MG63 (cell line): ENCODE measurements around the gene SYVN1. TPM values are rescaled to one million over a fixed set of nuclear protein-coding genes. Genes with fewer than 3 reads are reported as not detected.
"Not testable (repeated sequence)": the region's sequence is repeated elsewhere in the genome, so short reads cannot be mapped to it uniquely, and the experiment has no call there.

Experiments used
- DNase-seq: peaks from one replicate; pipeline ENCODE4 v3.0.0-alpha.2; 2020
- H3K27me3 ChIP-seq: fragments of 250-450 bp; sonication (Bioruptor Pico); 2 replicates; pipeline ENCODE4 v1.5.1; 2020; ENCODE audit warnings: mild to moderate bottlenecking, moderate library complexity
- H3K36me3 ChIP-seq: fragments of 250-450 bp; sonication (Bioruptor Pico); 2 replicates; pipeline ENCODE4 v1.5.1; 2020; ENCODE audit warnings: mild to moderate bottlenecking, moderate library complexity
- H3K4me3 ChIP-seq: fragments of 250-450 bp; sonication (Bioruptor Pico); 2 replicates; pipeline ENCODE4 v1.5.1; 2020; ENCODE audit warnings: mild to moderate bottlenecking, moderate library complexity
- H3K9me3 ChIP-seq: fragments of 250-450 bp; sonication (Bioruptor Pico); 2 replicates; pipeline ENCODE4 v1.5.1; 2020; ENCODE audit warnings: mild to moderate bottlenecking, moderate library complexity
- total RNA-seq: library from RNA; depleted of rRNA; stranded (reverse); fragments of >200 nt; shearing (Covaris generic); gene quantifications from 2 replicates; pipeline ENCODE4 v1.2.3, GENCODE V29; 2014; ENCODE audit warnings: low replicate concordance

Gene SYVN1
- total RNA-seq, 1 experiment from 2014 or later: 18.3 TPM

DNA sequence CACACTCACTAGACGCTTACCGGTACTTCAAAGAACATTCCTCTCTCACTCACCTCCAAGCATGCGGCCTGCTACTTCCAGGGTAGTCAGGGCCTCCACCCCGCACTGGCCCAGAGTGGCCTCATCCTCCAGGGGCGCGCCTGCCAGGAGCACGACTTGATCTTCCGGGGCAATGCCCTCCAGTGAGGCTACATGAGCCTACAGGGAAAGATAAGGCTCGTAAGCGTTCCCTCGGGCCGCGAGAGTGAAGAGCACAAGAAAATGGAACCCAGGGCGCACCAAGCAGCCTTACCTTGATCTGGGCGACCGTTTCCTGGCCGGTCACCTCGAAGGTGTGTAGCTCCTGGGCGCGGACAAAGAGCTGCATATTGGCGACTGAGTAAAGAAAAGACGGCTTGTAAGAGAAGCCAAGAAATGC, 12.9 kb downstream of the SYVN1 start:
- no peaks in the 10 kb centered on the region for H3K9me3 ChIP-seq
- no peaks in the 10 kb centered on the region for H3K27me3 ChIP-seq
- peaks cover 61% of the 10 kb centered on the region for H3K36me3 ChIP-seq
- H3K4me3 ChIP-seq: peak overlapping the region; percentile 99
- no peak for DNase-seq

DNA sequence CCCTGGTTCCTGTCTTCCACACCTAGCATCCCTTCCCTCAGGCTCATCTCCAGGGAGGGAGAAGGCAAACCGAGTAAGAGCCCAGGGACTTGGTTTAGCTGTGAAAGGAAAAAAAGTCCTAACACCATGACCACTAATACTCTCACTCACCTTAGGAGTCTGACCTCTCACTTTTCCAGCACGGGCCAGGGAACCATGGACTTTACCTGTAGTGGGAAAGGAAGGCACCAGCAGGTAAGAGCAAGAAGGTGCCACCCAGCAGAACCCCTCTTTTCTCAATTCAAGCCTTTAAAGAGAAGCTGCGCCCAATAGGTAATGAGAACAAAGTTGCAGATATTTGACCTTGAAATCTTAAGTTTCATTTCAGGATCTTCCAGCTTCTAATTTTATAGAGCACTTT, 13.5 kb downstream of the SYVN1 start:
- no peaks in the 10 kb centered on the region for H3K27me3 ChIP-seq
- H3K9me3 ChIP-seq: no peaks in the 10 kb centered on the region
- no peak for DNase-seq
- peak overlapping the region; percentile 99 for H3K4me3 ChIP-seq
- H3K36me3 ChIP-seq: peaks cover 67% of the 10 kb centered on the region

DNA sequence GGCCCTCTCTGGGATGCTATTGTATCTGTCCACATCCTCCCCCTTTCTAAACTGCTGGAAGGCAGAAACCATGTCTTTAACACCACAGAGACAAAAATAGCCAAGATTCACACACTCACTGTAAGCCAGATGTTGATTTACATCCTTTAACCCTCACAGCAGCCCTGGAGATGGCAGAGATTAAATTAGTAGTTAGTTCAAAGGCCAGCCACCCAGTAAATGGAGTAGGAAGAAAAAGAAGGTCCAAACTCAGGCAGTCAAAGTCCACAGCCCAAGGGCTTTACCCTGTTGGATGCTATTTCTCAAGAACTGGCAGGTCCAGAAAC, 14.7 kb downstream of the SYVN1 start:
- no peaks in the 10 kb centered on the region for H3K27me3 ChIP-seq
- H3K36me3 ChIP-seq: peaks cover 70% of the 10 kb centered on the region
- no peak overlapping the region for H3K4me3 ChIP-seq
- no peak for DNase-seq
- H3K9me3 ChIP-seq: no peaks in the 10 kb centered on the region

DNA sequence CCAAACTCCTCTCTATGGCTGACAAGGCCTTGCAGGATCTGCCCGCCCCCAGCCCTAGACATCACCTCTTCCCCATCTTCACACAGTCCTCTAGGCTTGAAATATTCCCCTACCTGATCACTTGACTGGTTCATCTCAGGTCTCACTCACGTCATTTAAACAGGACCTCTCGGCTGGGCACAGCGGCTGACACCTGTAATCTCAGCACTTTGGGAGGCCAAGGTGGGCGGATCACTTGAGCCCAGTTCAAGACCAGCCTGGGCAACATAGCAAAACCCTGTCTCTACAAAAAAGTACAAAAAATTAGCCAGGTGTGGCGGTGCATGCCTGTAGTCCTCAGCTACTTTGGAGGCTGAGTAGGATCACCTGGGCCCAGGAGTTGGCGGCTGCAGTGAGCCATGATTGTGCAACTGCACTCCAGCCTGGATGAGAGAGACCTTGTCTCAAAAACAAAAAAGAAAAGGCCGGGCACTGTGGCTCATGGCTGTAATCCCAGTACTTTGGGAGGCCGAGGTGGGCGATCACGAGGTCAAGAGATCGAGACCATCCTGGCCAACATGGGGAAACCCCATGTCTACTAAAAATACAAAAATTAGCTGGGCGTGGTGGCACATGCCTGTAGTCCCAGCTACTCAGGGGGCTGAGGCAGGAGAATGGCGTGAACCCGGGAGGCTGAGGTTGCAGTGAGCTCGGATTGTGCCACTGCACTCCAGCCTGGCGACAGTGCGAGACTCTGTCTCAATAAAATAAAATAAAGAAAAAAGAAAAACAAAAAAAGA, 15.2 kb downstream of the SYVN1 start:
- not testable (repeated sequence) for DNase-seq, H3K27me3 ChIP-seq, H3K4me3 ChIP-seq, H3K9me3 ChIP-seq
- peaks cover 65% of the 10 kb centered on the region for H3K36me3 ChIP-seq

DNA sequence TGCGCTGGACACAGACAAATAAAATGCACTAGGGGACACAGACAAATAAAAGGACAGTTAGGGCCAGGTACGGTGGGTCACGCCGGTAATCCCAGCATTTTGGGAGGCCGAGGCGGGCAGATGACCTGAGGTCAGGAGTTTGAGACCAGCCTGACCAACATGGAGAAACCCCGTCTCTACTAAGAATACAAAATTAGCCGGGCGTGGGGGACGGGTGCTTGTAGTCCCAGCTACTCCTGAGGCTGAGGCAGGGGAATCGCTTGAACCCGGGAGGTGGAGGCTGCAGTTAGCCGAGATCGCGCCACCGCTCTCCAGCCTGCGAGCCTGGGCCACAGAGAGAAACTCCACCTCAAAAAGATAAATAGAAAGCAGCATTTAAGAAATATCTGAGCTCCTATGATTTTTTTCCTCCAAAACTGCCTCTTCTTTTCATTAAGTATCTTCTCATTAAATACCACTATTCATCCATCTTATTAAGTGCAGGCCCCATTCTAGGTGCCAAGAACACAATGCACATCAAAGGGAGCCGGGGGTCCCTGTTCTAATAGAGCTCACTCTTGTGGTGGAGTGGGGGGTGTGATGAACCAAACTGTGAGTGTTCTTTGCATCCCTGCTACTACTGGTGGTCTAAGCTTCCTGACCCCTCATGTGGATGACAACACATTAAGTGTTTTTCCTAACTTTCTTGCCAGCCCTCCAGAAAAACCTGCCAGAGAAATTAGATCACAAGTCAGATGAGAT, 16.1 kb downstream of the SYVN1 start:
- Histone ChIP-seq H3K27me3 (no peaks in the 10 kb centered on the region), H3K9me3 (no peaks in the 10 kb centered on the region), H3K36me3 (peaks cover 60% of the 10 kb centered on the region), H3K4me3 (no peak overlapping the region; the same call in 1 of the 2 replicates)
- no peak for DNase-seq

DNA sequence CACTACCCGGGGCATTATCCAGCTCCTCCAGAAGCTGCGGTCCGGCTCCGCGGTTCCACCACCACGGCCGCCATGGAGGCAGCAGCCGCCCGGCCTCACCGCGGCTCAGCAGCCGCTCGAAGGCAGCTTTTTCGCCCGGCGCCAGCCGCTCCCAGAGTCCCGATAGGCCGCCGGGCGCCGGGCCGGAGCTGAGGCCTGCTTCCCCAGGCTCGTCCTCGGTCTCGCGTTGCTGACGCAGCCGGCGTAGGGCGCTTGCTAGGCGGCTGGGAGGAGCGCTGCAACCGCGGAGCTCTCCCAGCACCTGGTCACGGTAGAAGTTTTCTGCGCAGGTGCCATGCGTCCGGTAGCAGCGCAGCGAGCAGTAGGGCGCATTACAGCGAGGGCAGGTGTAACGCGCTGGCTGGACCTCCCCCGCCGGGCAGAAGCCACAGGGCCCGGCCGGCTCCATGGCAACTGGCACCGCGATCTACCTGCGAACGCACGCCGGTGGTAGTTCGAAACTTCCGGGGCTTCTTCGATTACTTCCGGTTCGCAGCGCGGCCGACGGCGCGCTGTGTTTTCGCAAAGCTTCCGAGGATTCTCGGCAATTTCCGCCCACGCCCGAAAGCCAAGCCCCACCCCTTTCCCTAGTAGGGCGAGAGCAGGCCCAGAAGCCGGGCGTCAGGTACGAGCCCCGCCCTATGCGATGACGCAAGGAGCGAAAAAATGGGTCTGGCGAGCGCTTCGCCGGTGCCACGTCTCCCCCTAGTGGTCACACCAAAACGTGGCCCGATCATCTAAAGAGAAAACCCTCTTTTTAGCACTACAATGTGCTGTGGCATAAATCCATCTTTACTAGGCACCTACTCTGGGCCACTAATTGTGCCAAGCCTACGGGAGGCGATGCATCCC, 16.9 kb downstream of the SYVN1 start, which contains the start of gene ZNHIT2:
Gene ZNHIT2, minus strand, starts transcription at position 496 of the 891 bp plus-strand sequence. Its CDS starts 48 bp downstream, at position 448.
- no peaks in the 10 kb centered on the region for H3K9me3 ChIP-seq
- no peaks in the 10 kb centered on the region for H3K27me3 ChIP-seq
- DNase-seq: peak; percentile 97
- H3K36me3 ChIP-seq: peaks cover 56% of the 10 kb centered on the region
- peak within 1 kb of the TSS; percentile 68 for H3K4me3 ChIP-seq

DNA sequence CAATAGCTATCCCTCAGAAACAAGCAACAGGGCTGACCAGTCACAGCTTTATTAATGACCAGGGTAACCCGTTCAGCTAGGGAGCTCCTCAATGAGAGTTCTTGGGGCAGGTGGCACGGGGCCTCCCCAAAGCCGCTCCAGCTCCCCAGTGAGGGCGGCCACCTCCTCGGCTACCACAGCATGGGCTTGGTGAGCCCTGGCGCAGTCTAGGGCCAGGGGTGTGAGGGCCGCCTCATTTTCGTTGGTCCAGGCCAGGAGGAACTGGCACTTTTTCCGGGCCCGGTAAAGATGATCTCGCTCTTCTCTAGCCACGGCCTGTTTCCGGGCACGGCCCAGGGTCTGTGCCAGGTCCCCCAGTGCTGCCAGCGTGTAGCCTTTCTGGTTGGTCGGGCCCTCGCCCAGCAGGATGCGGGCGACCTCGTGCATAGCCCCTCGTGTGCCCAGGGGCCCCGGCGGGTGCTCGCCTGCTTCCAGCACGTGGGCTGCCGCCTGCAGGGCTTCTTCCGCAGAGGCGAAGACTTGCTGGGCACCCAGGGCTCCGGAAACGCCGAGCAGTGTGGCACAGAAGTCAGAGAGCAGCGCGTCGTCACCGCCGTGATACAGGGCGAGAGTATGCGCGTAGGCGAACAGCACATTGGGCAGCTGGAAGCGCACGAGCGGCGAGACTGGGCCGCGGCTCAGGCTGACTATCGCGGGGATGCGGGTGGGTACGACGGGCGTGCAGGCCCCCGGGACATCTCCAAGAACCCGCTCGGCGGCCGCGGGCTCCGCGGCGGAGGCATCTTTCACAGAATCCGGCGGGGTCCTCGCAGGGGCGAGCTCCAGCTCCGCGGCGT, 17.7 kb downstream of the SYVN1 start:
- Histone ChIP-seq H3K36me3 (peaks cover 53% of the 10 kb centered on the region), H3K4me3 (peak overlapping the region; percentile 68)
- peak; percentile 62 for DNase-seq

DNA sequence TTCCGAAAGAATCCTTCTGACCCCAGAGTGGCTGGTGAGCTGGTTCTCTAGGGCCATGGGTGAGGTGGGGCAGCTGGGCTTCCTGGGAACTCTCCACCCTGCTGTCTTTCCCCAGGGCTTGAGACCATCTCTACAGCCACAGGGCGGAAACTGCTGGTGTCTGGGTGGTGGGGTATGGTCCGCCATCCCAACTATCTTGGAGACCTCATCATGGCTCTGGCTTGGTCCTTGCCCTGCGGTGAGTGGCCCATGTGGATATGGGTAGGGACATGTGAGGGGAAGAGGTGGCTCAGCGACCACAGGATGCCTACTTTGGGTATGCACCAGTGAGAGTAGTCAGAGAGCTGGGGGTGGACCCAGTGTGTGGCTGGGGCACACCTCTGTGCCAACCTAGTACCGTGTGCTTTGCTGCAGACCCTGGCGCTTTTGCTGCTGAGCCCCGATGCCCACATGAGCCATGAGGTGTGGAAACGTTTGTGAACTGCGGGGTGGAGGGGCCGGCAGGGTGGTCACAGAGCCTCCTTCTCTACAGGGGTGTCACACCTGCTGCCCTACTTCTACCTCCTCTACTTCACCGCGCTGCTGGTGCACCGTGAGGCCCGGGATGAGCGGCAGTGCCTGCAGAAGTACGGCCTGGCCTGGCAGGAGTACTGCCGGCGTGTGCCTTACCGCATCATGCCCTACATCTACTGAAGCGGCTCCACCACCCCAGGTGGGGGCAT, 18.8 kb downstream of the SYVN1 start:
- H3K9me3 ChIP-seq: no peaks in the 10 kb centered on the region
- H3K4me3 ChIP-seq: no peak overlapping the region
- no peaks in the 10 kb centered on the region for H3K27me3 ChIP-seq
- DNase-seq: no peak
- peaks cover 50% of the 10 kb centered on the region for H3K36me3 ChIP-seq

More for the DNA sequence above, 17.7 kb downstream of the SYVN1 start:
- Histone ChIP-seq H3K9me3 (no peaks in the 10 kb centered on the region), H3K27me3 (no peaks in the 10 kb centered on the region)

DNA sequence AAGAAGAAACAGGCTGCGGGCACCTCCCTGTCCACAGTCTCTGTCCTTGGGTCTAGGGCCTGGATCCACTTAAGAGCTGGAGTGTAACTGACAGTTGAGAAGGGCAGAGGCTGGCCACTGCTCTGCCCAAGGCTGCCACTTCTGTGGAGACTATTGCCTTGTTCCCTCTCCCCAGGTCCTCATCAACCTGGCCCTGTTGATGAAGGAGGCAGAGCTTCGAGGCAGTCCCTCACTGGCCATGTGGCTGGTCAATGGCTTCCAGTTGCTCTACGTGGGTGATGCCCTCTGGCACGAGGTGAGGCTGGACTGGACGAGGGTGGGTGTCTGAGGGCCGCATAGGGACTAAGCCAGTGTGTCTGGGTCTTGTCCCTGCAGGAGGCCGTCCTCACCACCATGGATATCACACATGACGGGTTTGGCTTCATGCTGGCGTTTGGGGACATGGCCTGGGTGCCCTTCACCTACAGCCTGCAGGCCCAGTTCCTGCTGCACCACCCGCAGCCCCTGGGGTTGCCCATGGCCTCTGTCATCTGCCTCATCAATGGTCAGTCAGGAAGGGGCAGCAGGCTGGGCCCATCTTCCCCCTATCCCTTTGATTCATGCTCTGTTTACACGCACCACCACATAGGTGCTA, 19.7 kb downstream of the SYVN1 start:
- no peak for DNase-seq
- Histone ChIP-seq H3K27me3 (no peaks in the 10 kb centered on the region), H3K9me3 (no peaks in the 10 kb centered on the region), H3K36me3 (peaks cover 42% of the 10 kb centered on the region), H3K4me3 (no peak overlapping the region)

DNA sequence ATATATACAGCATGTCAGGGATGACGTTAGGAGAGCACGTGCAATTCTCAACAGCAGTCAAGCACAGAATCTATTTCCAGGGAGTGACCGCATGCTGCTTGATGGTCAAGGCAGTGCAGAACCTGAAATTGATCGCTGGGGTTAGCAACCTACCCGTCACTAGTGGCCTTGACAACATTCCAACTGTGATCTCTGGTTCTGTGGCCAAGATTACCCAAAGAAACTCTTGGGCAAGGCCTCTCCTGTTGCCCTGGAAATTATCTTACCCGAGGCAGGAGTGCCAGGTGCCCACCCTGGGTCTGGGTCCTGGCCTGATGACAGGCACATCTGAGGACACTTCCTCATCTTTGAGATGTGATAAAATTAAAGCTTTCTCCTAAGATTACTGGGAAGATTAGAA, 20.5 kb downstream of the SYVN1 start:
- no peaks in the 10 kb centered on the region for H3K27me3 ChIP-seq
- peaks cover 33% of the 10 kb centered on the region for H3K36me3 ChIP-seq
- DNase-seq: no peak
- no peak overlapping the region for H3K4me3 ChIP-seq
- H3K9me3 ChIP-seq: no peaks in the 10 kb centered on the region

DNA sequence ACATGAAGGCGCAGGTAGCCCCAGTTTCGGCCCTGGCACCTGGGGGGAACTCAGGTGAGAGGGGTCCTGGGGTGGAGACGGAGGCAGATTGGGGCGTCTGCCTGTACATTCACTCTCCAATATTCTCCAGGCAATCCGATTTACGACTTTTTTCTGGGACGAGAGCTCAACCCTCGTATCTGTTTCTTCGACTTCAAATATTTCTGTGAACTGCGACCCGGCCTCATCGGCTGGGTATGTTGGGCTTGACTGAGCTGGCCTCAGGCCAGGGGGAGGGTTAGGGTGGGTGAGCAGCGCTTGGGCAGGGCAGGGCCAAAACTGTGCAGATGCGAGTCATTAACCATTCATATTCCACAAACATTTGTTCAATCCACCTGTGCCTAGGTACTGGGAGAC, 21.0 kb downstream of the SYVN1 start:
- DNase-seq: no peak
- Histone ChIP-seq H3K36me3 (peaks cover 30% of the 10 kb centered on the region), H3K4me3 (no peak overlapping the region), H3K9me3 (no peaks in the 10 kb centered on the region), H3K27me3 (no peaks in the 10 kb centered on the region)

DNA sequence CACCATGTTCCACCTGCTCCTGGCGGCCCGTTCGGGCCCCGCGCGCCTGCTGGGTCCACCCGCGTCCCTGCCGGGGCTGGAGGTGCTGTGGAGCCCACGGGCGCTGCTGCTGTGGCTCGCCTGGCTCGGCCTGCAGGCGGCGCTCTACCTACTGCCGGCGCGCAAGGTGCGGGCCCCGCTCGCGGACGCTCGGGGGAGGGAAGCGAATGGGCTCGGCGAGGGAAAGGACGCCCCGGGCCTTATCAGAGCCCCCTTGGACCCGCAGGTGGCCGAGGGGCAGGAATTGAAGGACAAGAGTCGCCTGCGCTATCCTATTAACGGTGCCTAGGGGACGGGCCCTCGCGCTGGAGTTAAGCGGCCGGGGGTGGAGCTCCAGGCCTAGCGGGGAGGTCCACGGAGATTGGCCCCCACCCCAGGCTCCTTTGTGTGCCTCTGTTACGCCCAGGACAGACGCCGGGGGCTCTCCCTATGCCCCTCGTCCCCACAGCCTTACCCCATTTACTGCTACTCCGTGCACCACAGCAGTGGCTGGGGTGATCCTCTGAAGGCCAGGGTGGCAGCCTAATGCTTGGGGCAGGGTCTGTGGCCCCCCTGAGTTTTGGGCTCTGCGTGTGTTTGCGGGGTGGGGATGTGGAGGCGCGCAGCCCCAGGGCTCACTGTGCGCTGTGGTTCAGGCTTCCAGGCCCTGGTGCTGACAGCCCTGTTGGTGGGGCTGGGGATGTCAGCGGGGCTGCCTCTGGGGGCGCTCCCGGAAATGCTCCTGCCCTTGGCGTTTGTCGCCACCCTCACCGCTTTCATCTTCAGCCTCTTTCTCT, 21.6 kb downstream of the SYVN1 start:
- Histone ChIP-seq H3K9me3 (no peaks in the 10 kb centered on the region), H3K36me3 (peaks cover 25% of the 10 kb centered on the region), H3K27me3 (no peaks in the 10 kb centered on the region), H3K4me3 (no peak overlapping the region)
- DNase-seq: no peak

DNA sequence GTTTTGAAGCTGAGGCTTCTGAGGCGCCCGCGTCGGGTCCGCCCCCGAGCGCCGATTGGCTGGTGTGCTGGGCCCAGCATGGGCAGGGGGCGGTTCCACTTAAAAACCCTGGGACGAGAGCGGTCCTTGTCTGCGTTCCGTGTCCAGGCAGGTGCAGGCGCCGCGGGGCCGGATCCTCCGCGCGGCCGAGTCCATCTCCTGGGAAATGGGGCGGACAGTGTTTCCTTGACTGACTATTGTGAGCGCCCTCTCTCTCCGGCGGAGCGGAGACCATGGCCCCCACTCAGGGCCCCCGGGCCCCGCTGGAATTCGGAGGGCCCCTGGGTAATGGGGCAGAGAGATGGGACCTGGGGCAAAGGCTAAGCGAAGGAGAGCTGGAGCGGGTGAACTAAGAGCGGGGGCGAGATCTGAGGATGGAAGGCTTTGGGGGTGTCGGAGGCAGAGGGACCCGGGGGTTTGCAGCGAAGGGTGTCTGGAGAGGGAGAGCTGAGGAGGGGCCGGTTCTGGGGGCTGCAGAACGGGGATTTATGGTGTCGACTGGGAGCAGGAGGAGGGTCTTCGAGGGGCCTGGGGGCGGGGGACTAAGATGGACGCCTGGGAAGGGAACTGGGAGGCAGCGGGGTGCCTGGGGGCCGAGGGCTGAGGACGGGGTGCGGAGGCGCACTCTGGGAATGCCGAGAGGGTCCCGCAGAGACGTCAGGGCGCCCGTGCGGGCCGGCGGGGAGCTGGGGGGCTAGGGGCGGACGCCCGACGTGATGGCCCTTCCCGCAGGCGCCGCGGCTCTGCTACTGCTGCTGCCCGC, 22.4 kb downstream of the SYVN1 start, which contains the start of gene TM7SF2:
Gene TM7SF2, plus strand, starts transcription at position 129 of the 802 bp plus-strand sequence. Its CDS starts 144 bp downstream, at position 273.
- Histone ChIP-seq H3K27me3 (no peaks in the 10 kb centered on the region), H3K36me3 (peaks cover 25% of the 10 kb centered on the region), H3K4me3 (no peak within 1 kb of the TSS), H3K9me3 (no peaks in the 10 kb centered on the region)
- no peak for DNase-seq
